Neural cell (in vitro differentiated cells): ENCODE data around the gene ZCRB1. TPM values are rescaled to one million over a fixed set of nuclear protein-coding genes. Genes with fewer than 3 reads are reported as not detected.

Experiments used
- H2AFZ ChIP-seq: fragments of 200-600, 300-800 bp; sonication (generic), shearing (Covaris generic); 2 replicates; pipeline ENCODE4 v1.6.0; 2014; ENCODE audit warnings: low read depth, mild to moderate bottlenecking, antibody characterized with exemption, low read length, moderate library complexity
- H3F3A ChIP-seq: fragments of 200-600 bp; shearing (Covaris generic); 2 replicates; pipeline ENCODE4 v1.6.1; 2016; ENCODE audit warnings: mild to moderate bottlenecking, moderate library complexity, mixed read lengths, antibody characterized with exemption, low read length; ENCODE audit not compliant: insufficient read depth, poor library complexity, severe bottlenecking
- H3K27ac ChIP-seq: fragments of 200-600, 300-800 bp; sonication (generic), shearing (Covaris generic); 2 replicates; pipeline ENCODE4 v1.5.1; 2014; ENCODE audit warnings: mild to moderate bottlenecking, low read length, moderate library complexity
- H3K27me3 ChIP-seq: fragments of 300-800, 200-600 bp; sonication (generic), shearing (Covaris generic); 2 replicates; pipeline ENCODE4 v1.6.0; 2014; ENCODE audit warnings: mild to moderate bottlenecking, low read depth, low read length, moderate library complexity; ENCODE audit not compliant: insufficient read depth
- H3K36me3 ChIP-seq: fragments of 300-800, 200-600 bp; sonication (generic), shearing (Covaris generic); 2 replicates; pipeline ENCODE4 v1.5.1; 2014; ENCODE audit warnings: mild to moderate bottlenecking, antibody characterized with exemption, low read length, moderate library complexity; ENCODE audit not compliant: insufficient read depth
- H3K4me2 ChIP-seq: fragments of 300-800, 200-600 bp; sonication (generic), shearing (Covaris generic); 2 replicates; pipeline ENCODE4 v1.6.0; 2014; ENCODE audit warnings: mild to moderate bottlenecking, low read length
- H3K4me3 ChIP-seq: fragments of 300-800, 200-600 bp; sonication (generic), shearing (Covaris generic); 2 replicates; pipeline ENCODE4 v1.5.1; 2014; ENCODE audit warnings: mild to moderate bottlenecking, low read length, moderate library complexity
- H3K79me2 ChIP-seq: fragments of 200-600 bp; shearing (Covaris generic); replicated peaks from 2 replicates; pipeline ENCODE4 v1.6.0; 2014; ENCODE audit warnings: mild to moderate bottlenecking, low read length, moderate library complexity; ENCODE audit not compliant: insufficient read depth
- H3K9ac ChIP-seq: fragments of 300-800, 200-600 bp; sonication (generic), shearing (Covaris generic); 2 replicates; pipeline ENCODE4 v1.6.1; 2016; ENCODE audit warnings: mild to moderate bottlenecking, low read length, mixed read lengths
- H3K9me2 ChIP-seq: fragments of 200-600 bp; shearing (Covaris generic); 2 replicates; pipeline ENCODE4 v1.6.1; 2016; ENCODE audit warnings: mild to moderate bottlenecking, low read length, mixed read lengths; ENCODE audit not compliant: insufficient read depth
- H3K9me3 ChIP-seq: fragments of 200-600, 300-800 bp; sonication (generic), shearing (Covaris generic); 2 replicates; pipeline ENCODE4 v1.6.1; 2016; ENCODE audit warnings: mild to moderate bottlenecking, mixed run types, low read length, moderate library complexity, mixed read lengths
- H4K20me1 ChIP-seq: fragments of 200-600 bp; shearing (Covaris generic); 2 replicates; pipeline ENCODE4 v1.6.1; 2016; ENCODE audit warnings: mild to moderate bottlenecking, mixed run types; ENCODE audit not compliant: insufficient read depth
- EP300 ChIP-seq: fragments of 450-650 bp; conservative IDR thresholded peaks from 2 replicates; pipeline ENCODE4 v1.6.1; 2014; ENCODE audit warnings: antibody characterized with exemption, mild to moderate bottlenecking, moderate library complexity; ENCODE audit not compliant: poor library complexity, severe bottlenecking
- EZH2 ChIP-seq: fragments of 200-600, 300-800 bp; shearing (Covaris generic), sonication (generic); IDR thresholded peaks from 2 replicates; pipeline ENCODE4 v1.6.1; 2014; ENCODE audit warnings: antibody characterized with exemption, low read length, borderline replicate concordance, mild to moderate bottlenecking; ENCODE audit not compliant: insufficient read depth, poor library complexity, severe bottlenecking
- MXI1 ChIP-seq: fragments of 450-650 bp; conservative IDR thresholded peaks from 2 replicates; pipeline ENCODE4 v1.6.1; 2014; ENCODE audit warnings: antibody characterized with exemption, mild to moderate bottlenecking; ENCODE audit not compliant: poor library complexity, severe bottlenecking
- POLR2AphosphoS5 ChIP-seq: IDR thresholded peaks from 2 replicates; pipeline ENCODE4 v1.6.1; 2012
- RAD21 ChIP-seq: fragments of 450-650 bp; conservative IDR thresholded peaks from 2 replicates; pipeline ENCODE4 v1.6.1; 2014; ENCODE audit warnings: antibody characterized with exemption, mild to moderate bottlenecking, moderate library complexity
- REST ChIP-seq: IDR thresholded peaks from 2 replicates; pipeline ENCODE4 v1.6.1; 2012; ENCODE audit warnings: borderline replicate concordance
- SMC3 ChIP-seq: fragments of 450-650 bp; conservative IDR thresholded peaks from 2 replicates; pipeline ENCODE4 v1.6.1; 2014; ENCODE audit warnings: antibody characterized with exemption, mild to moderate bottlenecking, moderate library complexity; ENCODE audit not compliant: poor library complexity
- TAF1 ChIP-seq: IDR thresholded peaks from 2 replicates; pipeline ENCODE4 v1.6.1; 2012; ENCODE audit warnings: low read depth
- polyA plus RNA-seq: library from polyadenylated mRNA; depleted of rRNA; stranded (reverse); fragments of >200 nt; gene quantifications from 2 replicates; pipeline ENCODE4 v1.2.3, GENCODE V29; 2014
- TF ChIP-seq, protein P1 (sequence below): fragments of 450-650 bp; IDR thresholded peaks from 2 replicates; pipeline ENCODE4 v1.5.1; 2014; ENCODE audit warnings: antibody characterized with exemption, mild to moderate bottlenecking, moderate library complexity; ENCODE audit not compliant: poor library complexity, severe bottlenecking

ZCRB1 gene
- polyA plus RNA-seq, 1 donor from 2014 or later, result 83.9 TPM

GRCh38 chr12:42315108-42315507 is 10.8 kb downstream of the ZCRB1 start:
- no peak overlapping the region for H3K27ac ChIP-seq
- H3K9me2 ChIP-seq, result no peaks in the 10 kb centered on the region
- TF ChIP-seq SMC3, result no peak
- no peak for TF ChIP-seq POLR2AphosphoS5
- no peak for TF ChIP-seq MXI1
- TF ChIP-seq RAD21, result no peak
- TF ChIP-seq, protein P1, sequence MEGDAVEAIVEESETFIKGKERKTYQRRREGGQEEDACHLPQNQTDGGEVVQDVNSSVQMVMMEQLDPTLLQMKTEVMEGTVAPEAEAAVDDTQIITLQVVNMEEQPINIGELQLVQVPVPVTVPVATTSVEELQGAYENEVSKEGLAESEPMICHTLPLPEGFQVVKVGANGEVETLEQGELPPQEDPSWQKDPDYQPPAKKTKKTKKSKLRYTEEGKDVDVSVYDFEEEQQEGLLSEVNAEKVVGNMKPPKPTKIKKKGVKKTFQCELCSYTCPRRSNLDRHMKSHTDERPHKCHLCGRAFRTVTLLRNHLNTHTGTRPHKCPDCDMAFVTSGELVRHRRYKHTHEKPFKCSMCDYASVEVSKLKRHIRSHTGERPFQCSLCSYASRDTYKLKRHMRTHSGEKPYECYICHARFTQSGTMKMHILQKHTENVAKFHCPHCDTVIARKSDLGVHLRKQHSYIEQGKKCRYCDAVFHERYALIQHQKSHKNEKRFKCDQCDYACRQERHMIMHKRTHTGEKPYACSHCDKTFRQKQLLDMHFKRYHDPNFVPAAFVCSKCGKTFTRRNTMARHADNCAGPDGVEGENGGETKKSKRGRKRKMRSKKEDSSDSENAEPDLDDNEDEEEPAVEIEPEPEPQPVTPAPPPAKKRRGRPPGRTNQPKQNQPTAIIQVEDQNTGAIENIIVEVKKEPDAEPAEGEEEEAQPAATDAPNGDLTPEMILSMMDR, result no peak
- TF ChIP-seq TAF1, result no peak
- no peak for TF ChIP-seq REST
- TF ChIP-seq EP300, result no peak
- TF ChIP-seq EZH2, result no peak
- no peak overlapping the region for H3K4me3 ChIP-seq
- peaks cover 9% of the 10 kb centered on the region for H3K36me3 ChIP-seq
- H3K79me2 ChIP-seq, result no peaks in the 10 kb centered on the region
- H3K9ac ChIP-seq, result no peak overlapping the region
- H2AFZ ChIP-seq, result no peak overlapping the region
- no peak overlapping the region for H3K4me2 ChIP-seq
- H3F3A ChIP-seq, result no peaks in the 10 kb centered on the region
- H3K9me3 ChIP-seq, result no peaks in the 10 kb centered on the region
- H4K20me1 ChIP-seq, result no peaks in the 10 kb centered on the region
- no peaks in the 10 kb centered on the region for H3K27me3 ChIP-seq

DNA sequence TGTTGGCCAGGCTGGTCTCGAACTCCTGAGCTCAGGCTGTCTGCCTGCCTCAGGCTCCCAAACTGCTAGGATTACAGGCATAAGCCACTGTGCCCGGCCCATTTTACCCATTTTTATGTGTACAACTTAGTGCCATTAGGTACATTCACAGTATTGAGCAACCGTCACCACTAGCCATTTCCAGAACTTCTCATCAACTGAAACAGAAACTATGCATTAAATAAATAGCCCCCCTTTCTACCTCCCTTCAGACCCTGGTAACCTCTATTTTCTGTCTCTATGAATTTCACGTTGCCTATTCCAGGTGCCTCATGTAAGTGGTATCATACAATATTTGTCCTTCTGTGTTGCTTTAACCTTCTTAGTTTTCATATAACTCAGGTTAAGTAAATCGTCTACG is 15.9 kb downstream of the ZCRB1 start:
- H3K27ac ChIP-seq, result no peak overlapping the region
- H3K9ac ChIP-seq, result no peak overlapping the region
- H3K27me3 ChIP-seq, result no peaks in the 10 kb centered on the region
- H3K9me3 ChIP-seq, result no peaks in the 10 kb centered on the region
- no peaks in the 10 kb centered on the region for H3F3A ChIP-seq
- H3K9me2 ChIP-seq, result no peaks in the 10 kb centered on the region
- H3K36me3 ChIP-seq, result peaks cover 4% of the 10 kb centered on the region
- H3K4me3 ChIP-seq, result no peak overlapping the region
- no peak for TF ChIP-seq SMC3
- TF ChIP-seq TAF1, result no peak
- no peak for TF ChIP-seq RAD21
- TF ChIP-seq REST, result no peak
- no peak for TF ChIP-seq POLR2AphosphoS5
- no peak for TF ChIP-seq EZH2
- TF ChIP-seq EP300, result no peak
- TF ChIP-seq, protein P1, result no peak
- TF ChIP-seq MXI1, result no peak
- no peaks in the 10 kb centered on the region for H4K20me1 ChIP-seq
- H3K79me2 ChIP-seq, result no peaks in the 10 kb centered on the region
- no peak overlapping the region for H2AFZ ChIP-seq
- H3K4me2 ChIP-seq, result no peak overlapping the region
